Panc1 (cell line): ENCODE results near the gene TEDC1. TPM values are rescaled to one million over a fixed set of nuclear protein-coding genes. Genes with fewer than 3 reads are reported as not detected.

Experiments
- ATAC-seq: fragments of 200-7000 bp; cut with Tn5 transposase; 2 replicates; pipeline ENCODE4 v1.9.1; 2020; ENCODE audit warnings: mild to moderate bottlenecking, moderate library complexity
- BruUV-seq: library from RNA; stranded (reverse); fragments of 400-500 nt; replicated peaks from 2 replicates; lab custom pipeline; 2021; lab: Mats Ljungman, UMichigan
- CTCF ChIA-PET: fragments of 300-600 bp; sonication (Branson Sonifier 250); formaldehyde crosslinking; loops from one replicate; lab custom pipeline; 2022; ENCODE audit warnings: antibody characterized with exemption; lab: Charles Lee
- POLR2A ChIA-PET: fragments of 300-600 bp; sonication (Branson Sonifier 250); formaldehyde crosslinking; loops from one replicate; lab custom pipeline; 2022; ENCODE audit warnings: antibody characterized with exemption; lab: Charles Lee
- DNase-seq: peaks from one replicate; pipeline ENCODE4 v3.0.0-alpha.2; 2010; ENCODE audit warnings: low read depth, low spot score
- H3K27ac ChIP-seq: 2 replicates; pipeline ENCODE4 v1.5.1; 2011; ENCODE audit warnings: mild to moderate bottlenecking, low read length, inconsistent platforms
- H3K27me3 ChIP-seq: fragments of 200-500 bp; sonication (Bioruptor generic); 2 replicates; pipeline ENCODE4 v1.6.0; 2014; ENCODE audit warnings: low read length, inconsistent platforms; ENCODE audit not compliant: control insufficient read depth, insufficient read depth
- H3K36me3 ChIP-seq: fragments of 200-500 bp; sonication (Bioruptor generic); 2 replicates; pipeline ENCODE4 v1.5.1; 2014; ENCODE audit warnings: inconsistent platforms, mild to moderate bottlenecking, low read length, moderate library complexity; ENCODE audit not compliant: control insufficient read depth, insufficient read depth
- H3K4me1 ChIP-seq: 2 replicates; pipeline ENCODE4 v1.5.1; 2011; ENCODE audit warnings: inconsistent platforms, mild to moderate bottlenecking, low read length, moderate library complexity; ENCODE audit not compliant: control insufficient read depth, insufficient read depth
- H3K4me3 ChIP-seq, 2 experiments: 2 replicates each; pipeline ENCODE4 v1.5.1; 2011 to 2012; ENCODE audit warnings: low read depth in 2 of 2, low read length in 2 of 2, mild to moderate bottlenecking in 2 of 2, inconsistent platforms in 1 of 2, moderate library complexity in 1 of 2
- H3K9me3 ChIP-seq: fragments of 200-500 bp; sonication (Bioruptor generic); 2 replicates; pipeline ENCODE4 v1.5.1; 2014; ENCODE audit warnings: low read depth, mild to moderate bottlenecking, inconsistent platforms, low read length, moderate library complexity; ENCODE audit not compliant: control insufficient read depth, insufficient read depth
- POLR2AphosphoS5 ChIP-seq: IDR thresholded peaks from 2 replicates; pipeline ENCODE4 v1.6.1; 2012; ENCODE audit warnings: mild to moderate bottlenecking, low read depth, low read length, moderate library complexity
- SIN3A ChIP-seq: IDR thresholded peaks from 2 replicates; pipeline ENCODE4 v1.6.1; 2012; ENCODE audit warnings: low read depth, mild to moderate bottlenecking, low read length, moderate library complexity, borderline replicate concordance; ENCODE audit not compliant: insufficient read depth
- TCF7L2 ChIP-seq: IDR thresholded peaks from 2 replicates; pipeline ENCODE4 v1.6.1; 2011; ENCODE audit warnings: mild to moderate bottlenecking, low read depth, low read length, inconsistent platforms
- in situ Hi-C: cut with HindIII; loops from 2 replicates; pipeline ENCODE4 v1.10.0; 2016; ENCODE audit warnings: low sequenced_read_pairs, low pct_unique_long_range_greater_than_20kb
- intact Hi-C: fragments of 100-400 bp; cut with micrococcal nuclease; formaldehyde crosslinking; loops from one replicate; pipeline ENCODE4 v1.10.0; 2022; ENCODE audit not compliant: unreplicated experiment
- total RNA-seq: library from RNA; stranded (reverse); gene quantifications from one replicate; pipeline ENCODE4 v1.2.1, GENCODE V29; 2021; ENCODE audit not compliant: unreplicated experiment
- TF ChIP-seq, protein P1 (sequence below), 2 experiments: IDR thresholded peaks; 2 replicates each; pipeline ENCODE4 v1.6.1; 2011 to 2012; ENCODE audit warnings: low read depth in 2 of 2, control low read depth in 1 of 2, low read length in 1 of 2, mild to moderate bottlenecking in 1 of 2, moderate library complexity in 1 of 2; ENCODE audit not compliant: insufficient read depth in 1 of 2
- TF ChIP-seq, protein P2 (sequence below): fragments of 450-650 bp; IDR thresholded peaks from 2 replicates; pipeline ENCODE4 v1.5.1; 2017; ENCODE audit warnings: mild to moderate bottlenecking

The TEDC1 gene
- total RNA-seq, 1 experiment from 2014 or later: 47.8 TPM

DNA sequence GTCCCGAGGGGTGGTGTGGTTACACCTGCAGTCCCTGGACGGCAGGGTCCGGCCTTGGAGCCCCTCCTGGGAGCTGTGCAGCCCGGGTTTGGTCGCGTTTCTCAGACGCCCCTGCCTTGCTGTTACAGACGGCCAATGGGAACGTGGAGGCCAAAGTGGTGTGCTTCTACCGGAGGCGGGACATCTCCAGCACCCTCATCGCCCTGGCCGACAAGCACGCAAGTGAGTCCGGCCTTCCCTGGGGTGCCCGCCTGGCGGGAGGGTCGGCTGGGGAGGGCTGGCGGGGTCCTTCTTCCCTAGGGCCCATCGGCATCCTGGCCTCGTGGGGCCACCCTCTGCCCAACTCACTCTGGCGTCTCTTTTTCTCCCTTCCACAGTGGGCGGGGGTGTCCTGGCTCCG, 45.8 kb upstream of the TEDC1 start:
- CTCF ChIA-PET: no interaction called here
- H3K27ac ChIP-seq: no peak overlapping the region
- no peak for ATAC-seq
- POLR2A ChIA-PET: no interaction called here
- BruUV-seq: no TSS peak
- intact Hi-C loops: no loop called here
- TF ChIP-seq, protein P1, sequence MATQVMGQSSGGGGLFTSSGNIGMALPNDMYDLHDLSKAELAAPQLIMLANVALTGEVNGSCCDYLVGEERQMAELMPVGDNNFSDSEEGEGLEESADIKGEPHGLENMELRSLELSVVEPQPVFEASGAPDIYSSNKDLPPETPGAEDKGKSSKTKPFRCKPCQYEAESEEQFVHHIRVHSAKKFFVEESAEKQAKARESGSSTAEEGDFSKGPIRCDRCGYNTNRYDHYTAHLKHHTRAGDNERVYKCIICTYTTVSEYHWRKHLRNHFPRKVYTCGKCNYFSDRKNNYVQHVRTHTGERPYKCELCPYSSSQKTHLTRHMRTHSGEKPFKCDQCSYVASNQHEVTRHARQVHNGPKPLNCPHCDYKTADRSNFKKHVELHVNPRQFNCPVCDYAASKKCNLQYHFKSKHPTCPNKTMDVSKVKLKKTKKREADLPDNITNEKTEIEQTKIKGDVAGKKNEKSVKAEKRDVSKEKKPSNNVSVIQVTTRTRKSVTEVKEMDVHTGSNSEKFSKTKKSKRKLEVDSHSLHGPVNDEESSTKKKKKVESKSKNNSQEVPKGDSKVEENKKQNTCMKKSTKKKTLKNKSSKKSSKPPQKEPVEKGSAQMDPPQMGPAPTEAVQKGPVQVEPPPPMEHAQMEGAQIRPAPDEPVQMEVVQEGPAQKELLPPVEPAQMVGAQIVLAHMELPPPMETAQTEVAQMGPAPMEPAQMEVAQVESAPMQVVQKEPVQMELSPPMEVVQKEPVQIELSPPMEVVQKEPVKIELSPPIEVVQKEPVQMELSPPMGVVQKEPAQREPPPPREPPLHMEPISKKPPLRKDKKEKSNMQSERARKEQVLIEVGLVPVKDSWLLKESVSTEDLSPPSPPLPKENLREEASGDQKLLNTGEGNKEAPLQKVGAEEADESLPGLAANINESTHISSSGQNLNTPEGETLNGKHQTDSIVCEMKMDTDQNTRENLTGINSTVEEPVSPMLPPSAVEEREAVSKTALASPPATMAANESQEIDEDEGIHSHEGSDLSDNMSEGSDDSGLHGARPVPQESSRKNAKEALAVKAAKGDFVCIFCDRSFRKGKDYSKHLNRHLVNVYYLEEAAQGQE (IDR thresholded peaks at IDR 0.05; ENCODE audit: insufficient read depth in 1 of 2, low read depth in 2 of 2, low read length in 1 of 2): no peak
- TF ChIP-seq, protein P2, sequence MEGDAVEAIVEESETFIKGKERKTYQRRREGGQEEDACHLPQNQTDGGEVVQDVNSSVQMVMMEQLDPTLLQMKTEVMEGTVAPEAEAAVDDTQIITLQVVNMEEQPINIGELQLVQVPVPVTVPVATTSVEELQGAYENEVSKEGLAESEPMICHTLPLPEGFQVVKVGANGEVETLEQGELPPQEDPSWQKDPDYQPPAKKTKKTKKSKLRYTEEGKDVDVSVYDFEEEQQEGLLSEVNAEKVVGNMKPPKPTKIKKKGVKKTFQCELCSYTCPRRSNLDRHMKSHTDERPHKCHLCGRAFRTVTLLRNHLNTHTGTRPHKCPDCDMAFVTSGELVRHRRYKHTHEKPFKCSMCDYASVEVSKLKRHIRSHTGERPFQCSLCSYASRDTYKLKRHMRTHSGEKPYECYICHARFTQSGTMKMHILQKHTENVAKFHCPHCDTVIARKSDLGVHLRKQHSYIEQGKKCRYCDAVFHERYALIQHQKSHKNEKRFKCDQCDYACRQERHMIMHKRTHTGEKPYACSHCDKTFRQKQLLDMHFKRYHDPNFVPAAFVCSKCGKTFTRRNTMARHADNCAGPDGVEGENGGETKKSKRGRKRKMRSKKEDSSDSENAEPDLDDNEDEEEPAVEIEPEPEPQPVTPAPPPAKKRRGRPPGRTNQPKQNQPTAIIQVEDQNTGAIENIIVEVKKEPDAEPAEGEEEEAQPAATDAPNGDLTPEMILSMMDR: no peak
- TF ChIP-seq SIN3A (no peak), POLR2AphosphoS5 (no peak), TCF7L2 (no peak)
- H3K4me3 ChIP-seq: no peak overlapping the region
- H3K9me3 ChIP-seq: no peaks in the 10 kb centered on the region
- H3K4me1 ChIP-seq: no peaks in the 10 kb centered on the region
- H3K36me3 ChIP-seq: no peaks in the 10 kb centered on the region; the same call in 1 of the 2 replicates
- no peaks in the 10 kb centered on the region for H3K27me3 ChIP-seq
- no peak for DNase-seq
- in situ Hi-C loops: no loop called here

DNA sequence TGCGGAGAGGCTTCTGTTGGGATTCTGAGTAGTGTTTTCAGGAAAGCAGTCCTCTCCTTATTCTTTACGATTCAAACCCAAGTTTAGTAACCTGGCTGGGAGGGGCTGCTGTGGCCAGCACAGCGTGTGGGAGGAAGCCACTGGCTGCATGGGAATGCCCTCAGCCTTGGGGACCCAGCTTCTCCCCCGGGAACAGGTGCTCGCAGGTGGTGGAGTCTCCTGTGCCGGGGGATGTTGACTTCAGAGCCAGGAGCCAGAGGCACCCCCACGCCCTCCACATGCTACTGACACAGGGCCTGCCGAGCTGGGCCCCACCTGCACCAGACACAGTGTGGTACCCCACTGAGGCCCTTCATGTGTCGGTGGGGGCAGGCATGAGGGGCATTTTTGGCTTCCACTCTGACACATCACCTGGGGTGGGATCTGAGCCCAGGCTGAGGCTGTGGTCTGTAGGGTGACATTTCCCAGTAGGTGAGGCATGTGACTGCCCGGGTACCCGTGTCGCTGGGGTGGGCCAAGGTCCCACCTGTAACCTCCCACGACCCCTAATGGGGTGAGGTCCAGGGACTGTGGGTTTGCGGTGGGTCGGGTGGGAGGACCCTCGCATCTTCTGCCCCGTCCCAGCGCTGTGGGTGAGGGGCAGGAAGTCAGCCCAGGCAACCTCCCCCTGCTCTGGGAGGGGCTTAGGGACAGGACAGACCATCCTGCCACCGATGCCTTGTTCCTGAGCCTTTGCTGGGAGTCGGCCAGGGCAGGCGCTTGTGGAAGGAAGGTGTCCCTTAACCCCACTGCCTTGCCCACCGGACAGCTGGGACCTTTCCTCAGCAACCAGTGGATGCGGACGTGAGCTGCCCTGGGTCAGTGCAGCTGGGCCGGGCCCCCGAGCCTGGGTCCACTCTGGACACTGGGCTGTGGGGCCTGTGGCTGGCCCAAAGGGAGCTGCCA, 44.9 kb upstream of the TEDC1 start:
- ATAC-seq (no peak), DNase-seq (no peak)
- H3K27me3 ChIP-seq: no peaks in the 10 kb centered on the region
- no peak for TF ChIP-seq SIN3A
- TF ChIP-seq TCF7L2: no peak
- TF ChIP-seq, protein P1 (IDR thresholded peaks at IDR 0.05; ENCODE audit: insufficient read depth in 1 of 2, low read depth in 2 of 2, low read length in 1 of 2): no peak
- no peak for TF ChIP-seq POLR2AphosphoS5
- TF ChIP-seq, protein P2: no peak
- no peak overlapping the region for H3K4me3 ChIP-seq
- intact Hi-C loops (no loop called here), in situ Hi-C loops (no loop called here)
- BruUV-seq: no TSS peak
- POLR2A ChIA-PET: no interaction called here
- H3K36me3 ChIP-seq: no peaks in the 10 kb centered on the region; the same call in 1 of the 2 replicates
- no peaks in the 10 kb centered on the region for H3K4me1 ChIP-seq
- no peak overlapping the region for H3K27ac ChIP-seq
- H3K9me3 ChIP-seq: no peaks in the 10 kb centered on the region
- CTCF ChIA-PET: no interaction called here
